Activated naive CD4-positive, alpha-beta T cell treated with Interleukin-2 at 50 U/mL for 16 hours (primary cell): ENCODE results near the gene ZBTB11.
"Not testable (repeated sequence)": the region's sequence is repeated elsewhere in the genome, so short reads cannot be mapped to it uniquely, and the experiment has no call there.

Experiments used
- DNase-seq: peaks from one replicate; pipeline ENCODE4 v3.0.0-alpha.2; 2020

ZBTB11 gene

GRCh38 chr3:101641397-101642115 is 35.4 kb downstream of the ZBTB11 start:
- DNase-seq, result not testable (repeated sequence)

DNA sequence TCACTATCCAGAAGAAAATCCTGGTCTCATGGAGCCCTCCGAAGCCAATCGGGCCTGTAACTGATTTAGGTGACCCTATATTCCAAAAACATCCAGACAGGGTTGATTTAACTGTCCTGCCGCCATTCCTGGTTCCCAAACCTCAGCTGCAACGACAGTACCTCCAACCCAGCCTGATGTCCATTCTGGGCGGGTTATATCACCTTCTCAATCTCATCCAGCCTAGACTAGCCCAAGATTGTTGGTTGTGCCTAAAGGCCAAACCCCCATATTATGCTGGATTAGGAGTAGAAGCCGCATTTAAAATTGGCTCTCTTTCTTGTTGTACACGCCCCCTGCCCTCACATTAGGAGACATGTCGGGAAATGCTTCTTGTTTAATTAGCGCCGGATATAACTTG is 36.7 kb downstream of the ZBTB11 start:
- DNase-seq, result no peak

DNA sequence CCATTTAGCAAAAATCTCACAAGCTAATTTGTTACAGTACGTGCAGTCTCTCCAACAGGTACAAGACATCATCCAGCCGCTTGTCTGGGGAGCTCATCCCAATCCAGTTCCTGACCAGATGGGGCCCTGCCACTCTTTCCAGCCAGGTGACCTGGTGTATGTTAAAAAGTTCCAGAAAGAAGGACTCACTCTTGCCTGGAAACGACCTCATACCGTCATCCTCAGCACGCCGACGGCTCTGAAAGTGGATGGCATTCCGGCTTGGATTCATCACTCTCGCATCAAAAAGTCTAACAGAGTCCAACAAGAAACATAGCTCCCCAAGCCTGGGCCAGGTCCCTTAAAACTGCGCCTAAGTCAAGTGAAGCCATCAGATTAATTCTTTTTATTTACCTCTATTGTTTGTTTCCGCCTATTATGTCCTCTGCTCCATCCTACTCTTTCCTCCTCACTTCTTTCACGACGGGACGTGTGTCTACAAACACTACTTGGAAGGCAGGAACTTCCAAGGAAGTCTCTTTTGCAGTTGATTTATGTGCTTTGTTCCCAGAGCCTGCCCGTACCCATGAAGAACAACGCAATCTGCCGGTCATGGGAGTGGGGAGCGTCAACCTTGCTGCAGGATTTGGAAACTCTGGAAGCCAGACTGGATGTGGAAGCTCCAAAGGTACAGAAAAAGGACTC is 37.5 kb downstream of the ZBTB11 start:
- DNase-seq, result no peak

GRCh38 chr3:101638261-101638745 is 38.6 kb downstream of the ZBTB11 start:
- DNase-seq, result no peak

GRCh38 chr3:101637451-101637850 is 39.5 kb downstream of the ZBTB11 start:
- no peak for DNase-seq

DNA sequence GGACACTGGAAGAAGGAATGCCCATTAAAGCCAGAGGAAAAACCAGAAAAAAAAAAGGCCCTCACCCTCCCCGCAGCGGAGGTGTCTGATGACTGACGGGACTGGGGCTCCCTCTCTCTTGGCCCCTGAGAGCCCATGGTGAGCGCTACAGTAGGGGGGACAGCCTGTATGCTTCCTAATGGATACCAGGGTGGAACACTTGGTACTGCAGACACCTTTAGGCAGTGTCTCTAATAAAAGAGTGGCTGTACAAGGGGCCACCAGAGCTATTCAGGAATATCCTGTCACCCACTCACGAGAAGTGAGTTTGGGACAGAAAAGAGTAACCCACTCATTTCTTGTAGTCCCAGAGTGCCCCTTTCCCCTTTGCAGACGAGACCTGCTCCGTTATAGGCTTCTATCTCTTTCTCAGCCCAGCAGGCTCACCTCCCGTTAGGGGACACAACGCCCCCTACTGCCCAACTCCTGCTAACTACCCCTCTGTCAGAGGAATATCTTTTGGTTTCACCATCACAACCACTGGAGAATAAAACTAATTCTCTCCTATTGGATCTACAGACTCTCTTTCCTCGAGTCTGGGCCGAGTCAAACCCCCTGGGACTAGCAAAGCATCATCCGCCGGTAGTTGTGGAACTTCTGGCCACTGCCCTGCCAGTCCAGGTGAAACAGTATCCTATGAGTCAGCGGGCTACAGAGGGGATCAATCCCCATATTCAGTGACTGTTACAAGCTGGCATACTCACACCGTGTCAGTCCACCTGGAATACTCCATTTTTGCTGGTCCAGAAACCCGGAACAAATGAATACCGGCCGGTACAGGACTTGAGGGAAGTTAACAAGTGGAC is 40.8 kb downstream of the ZBTB11 start:
- peak; percentile 70 for DNase-seq

- no peak for DNase-seq
Measured at GRCh38 chr3:101635345-101635744, 41.6 kb downstream of the ZBTB11 start.

DNA sequence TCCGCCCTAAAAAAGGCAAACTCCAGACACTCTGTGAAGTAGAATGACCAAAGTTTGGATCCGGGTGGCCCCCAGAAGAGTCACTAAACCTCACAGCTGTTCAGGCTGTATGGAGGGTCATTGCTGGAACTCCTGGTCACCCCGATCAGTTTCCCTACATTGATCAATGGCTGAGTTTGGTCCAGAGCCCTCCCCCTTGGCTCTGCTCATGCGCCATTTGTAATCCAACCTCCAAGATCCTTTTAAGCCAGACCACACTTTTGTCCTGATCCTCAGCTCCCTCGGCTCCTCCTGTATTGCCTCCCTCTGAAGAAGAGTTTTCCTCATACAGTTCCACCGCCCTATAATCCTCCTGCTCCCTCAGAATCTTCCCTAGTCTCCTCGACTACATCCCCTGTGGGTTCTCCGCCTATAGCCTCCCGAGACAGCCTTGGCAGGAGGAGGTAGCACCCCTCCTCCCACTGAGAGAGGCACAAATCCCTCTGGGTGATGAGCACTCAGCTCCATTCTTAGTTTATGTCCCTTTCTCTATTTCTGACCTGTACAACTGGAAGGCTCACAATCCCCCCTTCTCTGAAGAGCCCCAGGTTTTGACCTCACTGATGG is 42.2 kb downstream of the ZBTB11 start:
- DNase-seq, result no peak

DNA sequence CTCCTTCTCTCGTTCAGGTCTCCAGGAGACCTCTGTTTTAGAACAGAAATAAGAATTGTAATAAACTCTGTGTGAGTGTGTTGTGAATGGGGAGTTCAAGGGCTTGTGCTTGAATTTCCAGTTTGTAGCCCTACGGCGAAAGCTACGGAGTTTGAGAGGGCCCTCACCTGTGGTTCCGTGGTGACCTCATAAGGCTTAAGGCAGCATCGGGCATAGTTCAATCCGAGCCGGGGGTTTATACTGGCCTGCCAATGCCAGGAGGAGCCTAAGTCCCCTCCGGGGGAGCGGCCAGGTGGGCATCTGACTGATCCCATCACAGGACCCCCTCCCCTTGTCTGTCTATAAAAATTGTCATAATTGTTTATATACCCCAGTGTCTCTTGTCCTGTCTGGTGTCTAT is 43.7 kb downstream of the ZBTB11 start:
- no peak for DNase-seq

GRCh38 chr3:101632586-101632985 is 44.3 kb downstream of the ZBTB11 start:
- no peak for DNase-seq

- DNase-seq, result not testable (repeated sequence)
Measured at GRCh38 chr3:101631959-101632358, 45.0 kb downstream of the ZBTB11 start.

- DNase-seq, result no peak
Measured at GRCh38 chr3:101631098-101631796, 45.7 kb downstream of the ZBTB11 start.

DNA sequence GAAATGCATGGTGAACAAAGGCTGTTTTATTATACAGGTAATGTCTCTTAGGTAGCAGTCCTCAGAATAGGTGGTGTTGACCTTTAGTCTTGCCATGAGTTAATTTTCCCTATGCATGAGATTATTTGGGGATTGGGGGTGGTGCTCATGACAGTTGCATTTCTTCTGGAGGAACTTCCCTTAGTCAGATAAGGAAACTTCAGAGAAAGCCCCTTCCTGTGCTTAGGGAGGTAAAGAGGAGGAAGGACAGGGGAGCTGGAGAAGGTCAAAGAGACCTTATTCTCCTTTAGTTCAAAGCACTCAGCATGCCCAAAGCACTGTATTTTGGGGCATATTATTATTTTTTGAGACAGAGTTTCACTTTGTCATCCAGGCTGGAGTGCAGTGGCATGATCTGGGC is 47.7 kb downstream of the ZBTB11 start:
- no peak for DNase-seq

DNA sequence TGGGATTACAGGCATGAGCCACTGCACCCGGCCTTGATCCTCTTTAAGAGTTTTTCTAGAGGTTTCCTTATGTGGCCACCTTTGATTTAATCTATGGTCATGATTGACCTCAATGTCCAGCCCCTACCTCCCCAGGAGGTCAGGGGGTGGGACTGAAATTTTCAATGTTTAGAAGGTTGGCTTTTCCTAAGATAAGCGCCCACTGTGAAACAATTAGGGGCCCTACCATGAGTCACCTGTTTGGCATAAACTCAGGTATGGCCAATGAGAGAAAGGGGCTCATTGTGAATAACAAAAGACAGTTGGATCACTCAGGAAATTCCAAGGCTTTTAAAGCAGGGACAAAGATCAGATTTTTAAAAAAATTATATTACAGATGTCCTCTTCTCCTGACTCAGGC is 51.1 kb downstream of the ZBTB11 start:
- DNase-seq, result no peak

GRCh38 chr3:101624857-101625256 is 52.1 kb downstream of the ZBTB11 start:
- DNase-seq, result no peak

DNA sequence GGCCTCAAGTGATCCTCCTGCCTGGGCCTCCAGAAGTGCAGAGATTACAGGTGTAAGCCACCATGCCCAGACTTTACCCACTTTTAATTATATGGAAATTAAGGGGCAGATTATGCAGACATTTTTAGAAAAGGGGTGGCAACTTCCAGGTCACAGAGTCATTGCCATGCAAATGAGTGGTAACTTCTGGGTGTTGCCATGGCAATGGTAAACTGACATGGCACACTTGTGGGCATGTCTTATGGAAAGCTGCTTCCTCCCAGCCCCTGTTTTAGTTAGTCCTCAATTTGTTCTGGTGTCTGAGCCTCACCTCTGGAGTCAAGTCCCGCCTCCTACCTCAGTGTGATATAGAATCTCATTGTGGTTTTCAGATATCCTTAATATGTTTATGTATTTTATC is 53.3 kb downstream of the ZBTB11 start:
- no peak for DNase-seq

- DNase-seq, result no peak
Measured at GRCh38 chr3:101619734-101620133, 57.2 kb downstream of the ZBTB11 start.

GRCh38 chr3:101618726-101619125 is 58.2 kb downstream of the ZBTB11 start:
- no peak for DNase-seq

DNA sequence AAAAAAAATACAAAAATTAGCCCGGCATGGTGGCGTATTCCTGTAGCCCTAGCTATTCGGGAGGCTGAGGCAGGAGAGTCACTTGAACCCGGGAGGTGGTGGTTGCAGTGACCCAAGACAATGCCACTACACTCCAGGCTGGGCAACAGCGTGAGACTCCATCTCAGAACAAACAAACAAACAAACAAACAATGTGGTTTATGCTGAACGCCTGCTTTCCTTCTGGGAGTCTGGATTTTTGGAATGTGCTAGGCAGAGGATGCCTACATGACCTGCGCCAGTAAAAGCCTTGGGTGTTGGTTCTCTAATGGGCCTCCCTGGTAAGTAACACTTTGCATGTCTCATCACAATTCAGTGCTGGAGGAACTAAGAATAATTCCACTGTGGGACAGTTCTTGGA is 59.5 kb downstream of the ZBTB11 start:
- no peak for DNase-seq

GRCh38 chr3:101615525-101615924 is 61.4 kb downstream of the ZBTB11 start:
- no peak for DNase-seq

DNA sequence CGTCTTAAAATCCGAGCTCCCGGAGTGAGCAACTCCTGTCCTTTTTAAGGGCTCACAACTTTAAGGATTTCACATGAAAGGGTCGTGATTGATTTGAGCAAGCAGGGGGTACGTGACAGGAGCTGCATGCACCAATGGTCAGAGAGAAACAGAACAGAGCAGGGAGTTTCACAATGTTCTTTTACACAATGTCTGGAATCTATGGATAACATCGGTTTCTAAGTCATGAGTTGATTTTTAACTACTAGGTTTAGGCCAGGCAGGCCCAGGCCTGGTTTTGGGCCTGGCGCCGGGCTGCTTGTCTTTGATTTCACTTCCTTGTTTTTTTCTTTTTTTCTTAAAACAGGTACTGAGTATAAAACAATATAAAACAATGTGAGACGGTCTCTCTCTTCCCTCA is 63.9 kb downstream of the ZBTB11 start:
- DNase-seq, result not testable (repeated sequence)

- no peak for DNase-seq
Measured at GRCh38 chr3:101611023-101611422, 65.9 kb downstream of the ZBTB11 start.
